Gastrocnemius medialis (tissue), 4 donors: Measurements from ENCODE around the gene PRIMPOL. TPM values are rescaled to one million over a fixed set of nuclear protein-coding genes. Genes with fewer than 3 reads are reported as not detected.

Experiments
- ATAC-seq, 2 donors: fragments of 150-250 bp; one replicate each; pipeline ENCODE4 v1.9.1; 2016
- DNase-seq, 2 donors: peaks; one replicate each; pipeline ENCODE4 v3.0.0-alpha.2; 2019
- H3K27ac ChIP-seq, 4 donors: fragments of 200-600 bp; sonication (generic); 1 replicate in 1 of 4; 2 replicates in 3 of 4; pipeline ENCODE4 v1.5.1; 2016 to 2018; ENCODE audit warnings: mild to moderate bottlenecking in 2 of 4, moderate library complexity in 1 of 4
- H3K27me3 ChIP-seq, 3 donors: fragments of 200-600 bp; sonication (generic) in 2 of 3; 1 replicate in 1 of 3; 2 replicates in 2 of 3; pipeline versions ENCODE4 v1.5.1 to v1.6.0; 2016 to 2019; ENCODE audit warnings: mild to moderate bottlenecking in 1 of 3, moderate library complexity in 1 of 3
- H3K36me3 ChIP-seq, 2 donors: fragments of 200-600 bp; sonication (generic) in 1 of 2; one replicate each; pipeline ENCODE4 v1.5.1; 2017 to 2018
- H3K4me1 ChIP-seq, 2 donors: fragments of 200-600 bp; sonication (generic) in 1 of 2; one replicate each; pipeline ENCODE4 v1.5.1; 2016 to 2017; ENCODE audit warnings: mild to moderate bottlenecking in 2 of 2
- H3K4me3 ChIP-seq, 4 donors: fragments of 200-600 bp; sonication (generic) in 3 of 4; 1 replicate in 1 of 4; 2 replicates in 3 of 4; pipeline ENCODE4 v1.5.1; 2016 to 2019; ENCODE audit warnings: mild to moderate bottlenecking in 2 of 4
- H3K9me3 ChIP-seq, 3 donors: fragments of 200-600 bp; sonication (generic) in 2 of 3; 1 replicate in 1 of 3; 2 replicates in 2 of 3; pipeline ENCODE4 v1.5.1; 2016 to 2019
- POLR2A ChIP-seq, 2 donors: fragments of 450-650 bp; IDR thresholded peaks; one replicate each; pipeline ENCODE4 v1.6.1; 2017; ENCODE audit warnings: antibody characterized with exemption in 2 of 2, mild to moderate bottlenecking in 2 of 2, moderate library complexity in 2 of 2
- in situ Hi-C, 4 donors: fragments of 200-750 bp; cut with MboI; loops; one replicate each; pipeline versions ENCODE4 v1.15.0 to v1.8.0; 2017; ENCODE audit warnings: low sequenced_read_pairs in 4 of 4
- intact Hi-C: fragments of 100-400 bp; cut with DNase I; formaldehyde crosslinking; loops from one replicate; pipeline ENCODE4 v1.15.1; 2023; ENCODE audit warnings: low total_unique reads
- total RNA-seq, 4 donors: library from RNA; depleted of rRNA; stranded (reverse); fragments of >200 nt; gene quantifications; one replicate each; pipeline versions ENCODE4 v1.1.0 to v1.2.3, GENCODE V29; 2016
- TF ChIP-seq, protein P1 (sequence below), 5 experiments: fragments of 450-650 bp in 3 of 5; fragments of 200-600 bp in 2 of 5; sonication (generic) in 2 of 5; IDR thresholded peaks in 4 of 5; conservative IDR thresholded peaks in 1 of 5; 1 replicate in 4 of 5; 2 replicates in 1 of 5; pipeline ENCODE4 v1.5.1; 2016 to 2019; ENCODE audit warnings: antibody characterized with exemption in 5 of 5, mild to moderate bottlenecking in 3 of 5, moderate library complexity in 3 of 5

The PRIMPOL gene
- total RNA-seq, 4 donors from 2014 or later: 5.9 to 11.1 (median 10.7) TPM

DNA sequence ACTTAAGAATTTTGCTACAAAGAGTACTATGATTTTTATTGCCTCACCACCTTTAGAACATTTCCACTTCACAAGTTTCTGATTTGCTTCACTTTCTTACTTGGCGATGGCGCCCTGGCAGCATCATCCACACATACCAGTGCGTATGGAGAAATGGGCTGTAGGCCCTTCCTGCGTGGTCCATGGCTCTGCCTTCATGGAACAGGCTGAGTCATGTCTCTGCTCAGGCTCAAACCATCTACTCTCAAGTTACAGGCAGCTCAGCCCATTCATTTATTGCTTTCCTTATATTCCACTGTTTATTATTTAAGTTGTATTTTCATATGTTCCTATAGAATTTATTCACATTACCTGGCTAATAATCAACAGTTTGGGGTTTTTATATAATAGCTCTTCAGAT lies 21.4 kb upstream of the PRIMPOL start:
- ATAC-seq (no peak), DNase-seq (no peak)
- Histone ChIP-seq H3K9me3 (no peaks in the 10 kb centered on the region), H3K27ac (no peak overlapping the region), H3K27me3 (no peaks in the 10 kb centered on the region), H3K4me3 (no peak overlapping the region), H3K36me3 (peaks cover 7 to 60% of the 10 kb centered on the region in 2 donors), H3K4me1 (no peaks in the 10 kb centered on the region)
- intact Hi-C loops (no loop called here), in situ Hi-C loops (no loop called here)
- TF ChIP-seq POLR2A (IDR thresholded peaks at IDR 0.05): no peak
- TF ChIP-seq, protein P1, sequence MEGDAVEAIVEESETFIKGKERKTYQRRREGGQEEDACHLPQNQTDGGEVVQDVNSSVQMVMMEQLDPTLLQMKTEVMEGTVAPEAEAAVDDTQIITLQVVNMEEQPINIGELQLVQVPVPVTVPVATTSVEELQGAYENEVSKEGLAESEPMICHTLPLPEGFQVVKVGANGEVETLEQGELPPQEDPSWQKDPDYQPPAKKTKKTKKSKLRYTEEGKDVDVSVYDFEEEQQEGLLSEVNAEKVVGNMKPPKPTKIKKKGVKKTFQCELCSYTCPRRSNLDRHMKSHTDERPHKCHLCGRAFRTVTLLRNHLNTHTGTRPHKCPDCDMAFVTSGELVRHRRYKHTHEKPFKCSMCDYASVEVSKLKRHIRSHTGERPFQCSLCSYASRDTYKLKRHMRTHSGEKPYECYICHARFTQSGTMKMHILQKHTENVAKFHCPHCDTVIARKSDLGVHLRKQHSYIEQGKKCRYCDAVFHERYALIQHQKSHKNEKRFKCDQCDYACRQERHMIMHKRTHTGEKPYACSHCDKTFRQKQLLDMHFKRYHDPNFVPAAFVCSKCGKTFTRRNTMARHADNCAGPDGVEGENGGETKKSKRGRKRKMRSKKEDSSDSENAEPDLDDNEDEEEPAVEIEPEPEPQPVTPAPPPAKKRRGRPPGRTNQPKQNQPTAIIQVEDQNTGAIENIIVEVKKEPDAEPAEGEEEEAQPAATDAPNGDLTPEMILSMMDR (IDR thresholded peaks at IDR 0.05 in 4 of 5, conservative IDR thresholded peaks at IDR 0.05 in 1 of 5): no peak

DNA sequence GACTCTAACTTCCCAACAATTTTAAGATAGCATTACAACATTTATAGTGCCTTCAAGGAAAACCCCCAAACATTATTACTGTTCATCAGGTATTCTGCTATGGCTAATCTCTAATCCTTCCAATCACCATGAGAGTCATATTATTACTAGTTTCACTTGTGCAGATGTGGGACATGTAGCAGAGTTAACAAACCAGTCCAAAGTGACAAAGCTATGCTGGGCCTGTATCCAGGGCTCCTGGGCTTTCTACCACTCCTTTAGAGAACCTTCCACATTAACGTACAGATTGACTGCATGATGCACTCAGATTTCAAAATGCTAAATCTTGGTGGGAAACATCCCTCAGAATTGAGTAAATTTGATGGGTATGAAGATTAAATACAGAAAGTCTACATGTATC lies 16.7 kb upstream of the PRIMPOL start:
- Histone ChIP-seq H3K36me3 (peaks cover 7 to 85% of the 10 kb centered on the region in 2 donors), H3K9me3 (no peaks in the 10 kb centered on the region)
- TF ChIP-seq, protein P1 (IDR thresholded peaks at IDR 0.05 in 4 of 5, conservative IDR thresholded peaks at IDR 0.05 in 1 of 5): no peak
- no peak for TF ChIP-seq POLR2A (IDR thresholded peaks at IDR 0.05)

DNA sequence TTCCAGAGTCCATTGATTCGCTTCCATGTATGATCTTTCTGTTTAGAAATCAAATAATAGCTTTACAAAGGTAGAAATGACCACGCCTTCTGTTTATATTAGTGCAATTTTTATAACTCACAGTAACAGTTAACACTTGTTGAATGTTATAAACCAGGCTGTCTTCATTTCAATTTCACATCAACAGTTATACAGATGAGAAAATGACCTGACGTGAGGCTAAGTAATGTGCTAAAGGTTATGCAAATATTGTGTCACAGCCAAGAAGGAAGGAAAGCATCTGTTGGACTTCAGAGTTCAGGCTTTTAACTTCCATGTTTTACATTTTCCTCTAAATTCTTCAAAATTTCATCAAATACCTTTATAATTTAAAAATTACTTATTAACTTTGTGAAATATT lies 14.2 kb upstream of the PRIMPOL start:
- peaks cover 11% of the 10 kb centered on the region in 2 donors for H3K4me1 ChIP-seq
- in situ Hi-C loops (no loop called here), intact Hi-C loops (no loop called here)
- no peak overlapping the region for H3K4me3 ChIP-seq
- no peaks in the 10 kb centered on the region for H3K27me3 ChIP-seq
- H3K36me3 ChIP-seq: peaks cover under 1 to 65% of the 10 kb centered on the region in 2 donors
- DNase-seq (no peak), ATAC-seq (no peak)
- H3K9me3 ChIP-seq: no peaks in the 10 kb centered on the region
- no peak overlapping the region for H3K27ac ChIP-seq
- TF ChIP-seq, protein P1 (IDR thresholded peaks at IDR 0.05 in 4 of 5, conservative IDR thresholded peaks at IDR 0.05 in 1 of 5): no peak
- no peak for TF ChIP-seq POLR2A (IDR thresholded peaks at IDR 0.05)

More for the DNA sequence above, 16.7 kb upstream of the PRIMPOL start:
- intact Hi-C loops (no loop called here), in situ Hi-C loops (no loop called here)
- Histone ChIP-seq H3K4me1 (no peaks in the 10 kb centered on the region), H3K27ac (no peak overlapping the region), H3K27me3 (no peaks in the 10 kb centered on the region), H3K4me3 (no peak overlapping the region)
- DNase-seq (no peak), ATAC-seq (no peak)

DNA sequence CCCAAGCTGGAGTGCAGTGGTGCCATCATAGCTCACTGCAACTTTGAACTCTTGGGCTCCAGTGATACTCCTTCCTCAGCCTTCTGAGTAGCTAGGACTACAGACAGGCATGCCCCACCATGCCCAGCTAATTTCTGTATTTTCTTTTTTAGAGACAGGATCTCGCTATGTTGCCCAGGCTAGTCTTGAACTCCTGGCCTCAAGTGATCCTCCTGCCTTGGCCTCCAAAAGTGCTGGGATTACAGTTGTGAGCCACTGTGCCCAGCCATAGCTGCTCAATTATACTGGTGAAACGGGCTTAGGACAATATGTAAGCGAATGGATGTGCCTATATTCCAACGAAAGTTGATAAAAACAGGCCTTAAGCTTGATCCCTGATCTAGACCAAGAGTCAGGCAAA lies 13.4 kb upstream of the PRIMPOL start:
- Histone ChIP-seq H3K4me3 (no peak overlapping the region), H3K9me3 (no peaks in the 10 kb centered on the region), H3K27me3 (no peaks in the 10 kb centered on the region), H3K27ac (no peak overlapping the region), H3K36me3 (peaks cover 0 to 57% of the 10 kb centered on the region in 2 donors), H3K4me1 (peaks cover 11 to 12% of the 10 kb centered on the region in 2 donors)
- DNase-seq (no peak), ATAC-seq (no peak)
- in situ Hi-C loops: no loop called here
- no peak for TF ChIP-seq POLR2A (IDR thresholded peaks at IDR 0.05)
- TF ChIP-seq, protein P1 (IDR thresholded peaks at IDR 0.05 in 4 of 5, conservative IDR thresholded peaks at IDR 0.05 in 1 of 5): no peak
- intact Hi-C loops: no loop called here

DNA sequence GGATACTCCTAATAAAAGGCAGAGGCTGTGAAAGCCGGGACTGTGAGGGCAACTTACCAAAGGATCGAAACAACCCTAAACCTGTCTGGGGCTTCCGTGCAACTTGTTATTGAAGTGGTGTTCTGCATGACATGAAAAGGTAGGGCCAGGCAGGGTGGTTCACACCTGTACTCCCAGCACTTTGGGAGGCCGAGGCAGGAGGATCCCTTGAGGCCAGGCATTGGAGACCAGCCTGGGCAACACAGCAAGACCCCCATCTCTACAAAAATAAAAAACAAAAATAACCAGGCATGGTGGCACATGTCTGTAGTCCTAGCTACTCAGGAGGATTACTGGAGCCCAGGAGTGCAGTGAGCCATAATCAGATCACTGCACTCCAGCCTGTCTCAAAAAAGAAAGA lies 12.6 kb upstream of the PRIMPOL start:
- H3K27me3 ChIP-seq: no peaks in the 10 kb centered on the region
- H3K36me3 ChIP-seq: peaks cover 0 to 51% of the 10 kb centered on the region in 2 donors
- in situ Hi-C loops: no loop called here
- no peak for TF ChIP-seq POLR2A (IDR thresholded peaks at IDR 0.05)
- no peaks in the 10 kb centered on the region for H3K9me3 ChIP-seq
- no peak overlapping the region for H3K27ac ChIP-seq
- DNase-seq (no peak), ATAC-seq (no peak)
- peaks cover 11 to 12% of the 10 kb centered on the region in 2 donors for H3K4me1 ChIP-seq
- no peak overlapping the region for H3K4me3 ChIP-seq
- intact Hi-C loops: no loop called here
